ENCODE measurements around the gene ABHD14A. TPM values are rescaled to one million over a fixed set of nuclear protein-coding genes. Genes with fewer than 3 reads are reported as not detected.

ABHD14A gene
- total RNA-seq, 2 donors from 2014 or later: 15.5 to 16.1 TPM

DNA sequence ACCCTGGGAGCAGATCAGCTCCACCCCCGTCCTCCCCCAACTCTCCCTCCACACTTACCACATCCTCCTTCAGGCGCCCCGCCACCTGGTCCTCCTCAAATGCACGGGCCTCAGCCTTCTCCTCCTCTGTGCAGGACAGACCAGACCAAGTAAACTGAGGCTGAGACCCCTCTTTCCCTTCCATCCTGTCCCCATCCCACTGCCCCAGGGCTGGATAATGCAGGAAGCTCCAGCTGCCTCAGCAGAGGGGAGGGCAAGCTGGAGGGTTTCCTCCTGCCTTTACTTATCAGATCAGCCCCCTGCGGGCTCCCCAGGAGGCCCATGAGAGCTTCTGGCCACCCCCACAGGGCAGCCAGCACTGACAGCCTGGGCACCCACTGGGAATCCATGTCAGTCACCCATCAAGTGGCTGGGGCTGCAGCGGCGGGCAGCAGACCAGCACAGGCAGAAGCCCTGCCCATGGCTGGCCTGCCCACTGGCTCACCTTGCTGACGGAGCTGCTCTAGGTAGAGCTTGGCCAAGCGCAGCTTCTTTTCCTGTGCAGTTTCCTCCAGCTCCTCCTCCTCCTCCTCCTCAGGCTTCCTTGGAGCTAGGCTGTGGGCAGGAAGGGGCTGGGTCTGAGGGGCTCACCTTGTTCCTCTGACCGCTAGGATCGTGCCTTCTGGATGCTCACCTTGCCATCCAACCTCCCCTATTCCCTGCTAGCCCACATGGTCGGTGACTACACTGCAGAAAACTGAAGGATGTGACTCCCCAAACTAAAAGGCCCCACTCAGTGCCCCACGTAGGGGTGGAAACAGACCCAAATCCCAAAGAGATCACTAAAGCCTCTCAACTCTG is 37.0 kb upstream of the ABHD14A start:
- no peak for TF ChIP-seq POLR2A (IDR thresholded peaks at IDR 0.05)
- TF ChIP-seq, protein P1, sequence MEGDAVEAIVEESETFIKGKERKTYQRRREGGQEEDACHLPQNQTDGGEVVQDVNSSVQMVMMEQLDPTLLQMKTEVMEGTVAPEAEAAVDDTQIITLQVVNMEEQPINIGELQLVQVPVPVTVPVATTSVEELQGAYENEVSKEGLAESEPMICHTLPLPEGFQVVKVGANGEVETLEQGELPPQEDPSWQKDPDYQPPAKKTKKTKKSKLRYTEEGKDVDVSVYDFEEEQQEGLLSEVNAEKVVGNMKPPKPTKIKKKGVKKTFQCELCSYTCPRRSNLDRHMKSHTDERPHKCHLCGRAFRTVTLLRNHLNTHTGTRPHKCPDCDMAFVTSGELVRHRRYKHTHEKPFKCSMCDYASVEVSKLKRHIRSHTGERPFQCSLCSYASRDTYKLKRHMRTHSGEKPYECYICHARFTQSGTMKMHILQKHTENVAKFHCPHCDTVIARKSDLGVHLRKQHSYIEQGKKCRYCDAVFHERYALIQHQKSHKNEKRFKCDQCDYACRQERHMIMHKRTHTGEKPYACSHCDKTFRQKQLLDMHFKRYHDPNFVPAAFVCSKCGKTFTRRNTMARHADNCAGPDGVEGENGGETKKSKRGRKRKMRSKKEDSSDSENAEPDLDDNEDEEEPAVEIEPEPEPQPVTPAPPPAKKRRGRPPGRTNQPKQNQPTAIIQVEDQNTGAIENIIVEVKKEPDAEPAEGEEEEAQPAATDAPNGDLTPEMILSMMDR (IDR thresholded peaks at IDR 0.05): no peak
- ATAC-seq: no peak
- no peak for DNase-seq
- no peaks in the 10 kb centered on the region for H3K27me3 ChIP-seq
- peaks cover 9 to 24% of the 10 kb centered on the region in 2 donors for H3K36me3 ChIP-seq (replicated peaks in 1 of 2; ENCODE audit: insufficient read depth in 1 of 2, low read depth in 2 of 2)
- intact Hi-C loops (cut with DNase I): no loop called here
- WGBS, 2 donors: 82 to 92% methylated on average over 9 to 13 of the region's 13 CpGs
- H3K9me3 ChIP-seq: no peaks in the 10 kb centered on the region
- peaks cover 25% of the 10 kb centered on the region for H3K4me1 ChIP-seq
- H3K4me3 ChIP-seq: no peak overlapping the region
- H3K27ac ChIP-seq: no peak overlapping the region

DNA sequence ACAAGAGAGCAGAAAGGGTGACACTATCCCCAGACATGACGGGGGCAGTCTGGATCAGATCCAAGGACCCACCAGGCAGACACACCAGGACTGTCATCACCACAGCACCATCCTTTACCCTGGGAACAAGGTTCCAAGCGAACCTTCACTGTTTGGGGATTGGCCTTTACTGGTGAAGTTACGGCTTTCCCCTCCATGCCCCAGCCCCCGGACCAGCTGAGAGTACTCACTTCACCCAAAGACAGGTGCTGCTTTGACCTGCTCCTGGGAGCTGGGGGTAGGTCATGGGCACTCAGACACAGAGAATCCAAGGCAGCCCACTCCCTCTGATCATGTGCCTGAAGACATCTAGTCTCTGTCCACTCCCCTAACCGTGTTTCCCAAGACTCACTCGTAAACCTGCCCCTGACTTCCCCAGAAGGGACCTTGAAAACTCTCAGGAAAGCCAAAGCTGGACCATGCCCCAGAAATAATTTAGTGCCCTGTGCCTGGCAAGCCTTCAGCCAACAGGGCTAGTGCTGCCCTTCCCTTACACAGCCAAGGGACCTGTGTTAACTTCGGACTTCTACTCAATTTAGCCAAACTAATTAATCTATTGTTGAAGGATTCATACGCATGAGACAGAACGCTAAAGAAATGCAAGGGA is 36.0 kb upstream of the ABHD14A start:
- H3K27ac ChIP-seq: no peak overlapping the region
- intact Hi-C loops (cut with DNase I): no loop called here
- ATAC-seq: no peak
- H3K36me3 ChIP-seq (replicated peaks in 1 of 2; ENCODE audit: insufficient read depth in 1 of 2, low read depth in 2 of 2): peaks cover 9 to 22% of the 10 kb centered on the region in 2 donors
- H3K27me3 ChIP-seq: no peaks in the 10 kb centered on the region
- no peak for TF ChIP-seq POLR2A (IDR thresholded peaks at IDR 0.05)
- TF ChIP-seq, protein P1 (IDR thresholded peaks at IDR 0.05): no peak
- H3K9me3 ChIP-seq: no peaks in the 10 kb centered on the region
- DNase-seq: no peak
- 84 to 88% methylated on average over 9 of the region's 9 CpGs for WGBS, 2 donors
- peaks cover 30% of the 10 kb centered on the region for H3K4me1 ChIP-seq
- no peak overlapping the region for H3K4me3 ChIP-seq

DNA sequence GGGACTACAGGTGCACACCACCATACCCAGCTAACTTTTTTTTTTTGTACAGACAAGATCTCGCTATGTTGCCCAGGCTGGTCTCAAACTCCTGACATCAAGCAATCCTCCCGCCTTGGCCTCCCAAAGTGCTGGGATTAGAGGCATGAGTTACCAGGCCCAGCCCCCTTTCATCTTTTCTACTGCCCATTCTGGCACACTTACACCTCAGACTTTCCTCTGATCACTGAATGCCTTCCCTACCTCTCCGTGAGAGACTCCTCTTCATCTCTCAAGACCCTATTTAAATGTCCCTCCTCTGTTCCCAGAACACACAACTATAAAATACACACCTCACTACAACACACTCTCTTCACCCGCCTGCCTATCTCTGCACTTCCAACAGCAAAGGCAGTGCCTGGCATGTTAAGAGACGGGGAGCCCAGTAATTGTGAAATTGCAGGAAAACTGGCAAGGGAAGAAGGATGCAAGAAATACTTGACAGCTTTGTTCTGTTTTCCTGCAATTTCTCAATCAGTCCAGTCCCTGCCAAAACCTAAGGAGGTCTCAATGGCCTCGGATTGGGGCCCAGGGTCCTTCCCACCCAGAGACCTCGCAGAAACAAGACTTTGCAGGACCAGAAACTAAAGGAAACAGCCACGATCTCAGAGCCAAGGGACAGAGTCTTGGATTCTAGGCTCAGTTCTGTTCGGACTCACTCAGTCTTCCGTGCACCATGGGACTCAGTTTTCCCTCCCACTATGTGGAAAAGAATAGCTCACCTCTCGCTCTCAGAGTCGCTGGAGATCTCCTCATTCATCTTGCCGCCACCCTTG is 34.0 kb upstream of the ABHD14A start:
- H3K9me3 ChIP-seq: no peaks in the 10 kb centered on the region
- peaks cover 30% of the 10 kb centered on the region for H3K4me1 ChIP-seq
- peaks cover 5 to 7% of the 10 kb centered on the region in 2 donors for H3K36me3 ChIP-seq (replicated peaks in 1 of 2; ENCODE audit: insufficient read depth in 1 of 2, low read depth in 2 of 2)
- DNase-seq (peak in 1 of 4 donors; percentile 10), ATAC-seq (no peak)
- intact Hi-C loops (cut with DNase I): loop anchor here (10.0 kb wide), 1 partner anchor 54 kb away; the partner anchor contains the start of gene RPL29
- TF ChIP-seq, protein P1 (IDR thresholded peaks at IDR 0.05): no peak
- no peak for TF ChIP-seq POLR2A (IDR thresholded peaks at IDR 0.05)
- H3K27me3 ChIP-seq: no peaks in the 10 kb centered on the region
- whole genome bisulfite sequencing, 2 donors: 35 to 38% methylated on average over 12 to 13 of the region's 13 CpGs
- no peak overlapping the region for H3K27ac ChIP-seq
- peak overlapping the region; percentile 30 to 53 for H3K4me3 ChIP-seq

DNA sequence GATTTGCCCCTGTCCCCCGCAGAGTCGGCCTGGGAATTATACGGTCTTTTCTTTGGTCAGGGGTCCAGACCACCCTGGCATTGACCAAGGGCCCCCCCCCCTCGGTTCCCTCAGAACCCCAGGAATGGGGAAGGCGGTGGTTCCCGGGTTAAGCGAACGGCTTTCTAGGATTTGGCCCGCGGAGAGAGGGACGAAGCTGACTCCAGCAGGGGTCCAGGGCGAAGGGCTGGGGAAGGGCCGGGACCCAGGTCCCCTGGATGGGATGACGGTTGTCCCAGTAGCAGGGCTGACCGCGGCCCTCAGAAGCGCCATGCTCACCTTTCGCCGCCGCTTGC is 33.4 kb upstream of the ABHD14A start:
- Histone ChIP-seq H3K36me3 (replicated peaks in 1 of 2; ENCODE audit: insufficient read depth in 1 of 2, low read depth in 2 of 2) (peaks cover 0 to 5% of the 10 kb centered on the region in 2 donors), H3K27me3 (no peaks in the 10 kb centered on the region), H3K4me1 (peaks cover 30% of the 10 kb centered on the region), H3K9me3 (no peaks in the 10 kb centered on the region), H3K27ac (peak overlapping the region; percentile 11 to 85 (median 58)), H3K4me3 (peak overlapping the region; percentile 30 to 53)
- ATAC-seq: no peak
- WGBS, 2 donors: 0% methylated on average over 7 to 20 of the region's 20 CpGs
- no peak for DNase-seq
- intact Hi-C loops (cut with DNase I): loop anchor here (10.0 kb wide), 1 partner anchor 53 kb away; the partner anchor contains the start of gene RPL29
- TF ChIP-seq, protein P1 (IDR thresholded peaks at IDR 0.05): no peak
- peak in 1 of 3 donors; percentile 29 for TF ChIP-seq POLR2A (IDR thresholded peaks at IDR 0.05)

All from body of pancreas (tissue), 4 donors.